ENCODE results near the gene RNF213. TPM values are rescaled to one million over a fixed set of nuclear protein-coding genes. Genes with fewer than 3 reads are reported as not detected.

The RNF213 gene
- polyA plus RNA-seq, 1 donor (not counting 4 experiments of a cell fraction or from before 2014, with no cell fraction given), result 24.4 TPM

DNA sequence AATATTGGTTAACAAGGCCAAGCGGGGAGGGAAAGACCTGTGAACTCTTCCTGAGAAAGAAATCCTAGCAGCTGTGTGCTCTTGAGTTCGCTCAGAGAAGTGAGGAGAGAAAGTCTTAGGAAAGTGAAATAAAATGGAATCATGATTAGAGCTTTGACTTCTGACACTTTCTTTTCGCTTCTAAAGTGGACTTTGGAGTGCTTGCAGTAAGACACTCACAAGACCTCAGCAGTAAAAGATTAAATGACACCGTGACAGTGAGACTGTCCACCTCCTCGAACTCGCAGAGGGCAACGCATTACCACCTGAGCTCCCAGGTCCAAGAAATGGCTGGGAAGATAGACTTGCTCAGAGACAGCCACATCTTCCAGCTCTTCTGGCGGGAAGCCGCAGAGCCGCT, 71.2 kb downstream of the RNF213 start:
- TF ChIP-seq EZH2 (IDR thresholded peaks at IDR 0.05; ENCODE audit: low read length), result no peak
- TF ChIP-seq, protein P1, sequence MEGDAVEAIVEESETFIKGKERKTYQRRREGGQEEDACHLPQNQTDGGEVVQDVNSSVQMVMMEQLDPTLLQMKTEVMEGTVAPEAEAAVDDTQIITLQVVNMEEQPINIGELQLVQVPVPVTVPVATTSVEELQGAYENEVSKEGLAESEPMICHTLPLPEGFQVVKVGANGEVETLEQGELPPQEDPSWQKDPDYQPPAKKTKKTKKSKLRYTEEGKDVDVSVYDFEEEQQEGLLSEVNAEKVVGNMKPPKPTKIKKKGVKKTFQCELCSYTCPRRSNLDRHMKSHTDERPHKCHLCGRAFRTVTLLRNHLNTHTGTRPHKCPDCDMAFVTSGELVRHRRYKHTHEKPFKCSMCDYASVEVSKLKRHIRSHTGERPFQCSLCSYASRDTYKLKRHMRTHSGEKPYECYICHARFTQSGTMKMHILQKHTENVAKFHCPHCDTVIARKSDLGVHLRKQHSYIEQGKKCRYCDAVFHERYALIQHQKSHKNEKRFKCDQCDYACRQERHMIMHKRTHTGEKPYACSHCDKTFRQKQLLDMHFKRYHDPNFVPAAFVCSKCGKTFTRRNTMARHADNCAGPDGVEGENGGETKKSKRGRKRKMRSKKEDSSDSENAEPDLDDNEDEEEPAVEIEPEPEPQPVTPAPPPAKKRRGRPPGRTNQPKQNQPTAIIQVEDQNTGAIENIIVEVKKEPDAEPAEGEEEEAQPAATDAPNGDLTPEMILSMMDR (optimal IDR thresholded peaks at IDR 0.05 in 1 of 3, IDR thresholded peaks at IDR 0.05 in 1 of 3, conservative IDR thresholded peaks at IDR 0.05 in 1 of 3; ENCODE audit: extremely low read depth in 1 of 3, insufficient read depth in 2 of 3, low read length in 3 of 3), result no peak
- Histone ChIP-seq H3K27me3 (ENCODE audit: control insufficient read depth, extremely low read depth, insufficient read depth, low read length) (no peaks in the 10 kb centered on the region), H2AFZ (ENCODE audit: control insufficient read depth, low read length) (no peak overlapping the region), H3K4me1 (ENCODE audit: control insufficient read depth, extremely low read depth, insufficient read depth, low read length) (no peaks in the 10 kb centered on the region), H3K9me3 (ENCODE audit: control insufficient read depth, low read depth, low read length) (no peaks in the 10 kb centered on the region), H3K4me3 (ENCODE audit: control insufficient read depth in 2 of 3, extremely low read depth in 1 of 3, insufficient read depth in 2 of 3, low read depth in 1 of 3, low read length in 3 of 3) (no peak overlapping the region), H3K27ac (ENCODE audit: control insufficient read depth, insufficient read depth, low read length) (no peak overlapping the region), H3K9ac (ENCODE audit: control insufficient read depth, extremely low read depth, insufficient read depth, low read length) (no peak overlapping the region), H4K20me1 (ENCODE audit: control insufficient read depth, extremely low read depth, insufficient read depth, low read length) (no peaks in the 10 kb centered on the region), H3K79me2 (ENCODE audit: control insufficient read depth, insufficient read depth, low read length) (no peaks in the 10 kb centered on the region), H3K4me2 (ENCODE audit: control insufficient read depth, extremely low read depth, insufficient read depth, low read depth, low read length) (no peak overlapping the region), H3K36me3 (ENCODE audit: control insufficient read depth in 2 of 2, extremely low read depth in 1 of 2, insufficient read depth in 2 of 2, low read length in 2 of 2) (peaks cover 24 to 35% of the 10 kb centered on the region in 2 experiments), H3K9me1 (ENCODE audit: control insufficient read depth, extremely low read depth, insufficient read depth, low read length) (no peaks in the 10 kb centered on the region)
- DNase-seq (ENCODE audit: low read depth, low spot score), result no peak
- dilution Hi-C loops (cut with MboI; ENCODE audit: extremely low pct_ligation_motif_present, low sequenced_read_pairs), result no loop called here
- no peak for FAIRE-seq

DNA sequence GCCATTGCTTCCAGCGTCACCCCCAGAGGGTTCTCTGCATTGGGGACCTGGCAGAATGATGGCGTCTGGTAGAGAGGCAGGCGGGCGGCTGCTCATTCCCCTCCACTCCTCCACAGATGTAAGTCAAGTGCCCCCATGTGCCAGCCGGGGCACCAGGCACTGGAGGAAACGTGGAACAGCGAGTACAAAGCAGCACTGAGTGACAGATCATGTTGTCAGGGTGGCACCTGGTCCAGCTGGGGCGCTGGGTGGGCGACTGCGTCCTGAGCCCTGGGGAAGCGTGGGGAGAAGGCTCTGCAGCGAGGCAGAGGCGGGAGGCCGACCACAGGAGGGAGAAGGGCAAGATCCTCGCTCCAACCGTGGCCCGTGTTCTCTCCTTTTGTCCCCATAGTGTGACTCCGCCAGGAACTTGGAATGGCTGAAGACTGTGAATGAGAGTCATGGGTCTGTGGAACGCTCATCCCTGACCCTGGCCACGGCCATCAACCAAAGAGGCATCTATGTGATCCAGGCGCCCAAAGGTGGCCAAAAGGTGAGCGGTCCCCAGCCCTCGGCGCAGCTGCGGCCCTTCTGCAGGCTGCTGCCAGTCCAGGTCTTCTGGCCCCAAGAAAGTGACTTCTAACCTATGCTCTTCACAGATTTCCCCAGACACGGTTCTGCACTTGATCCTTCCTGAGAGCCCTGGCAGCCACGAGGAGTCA, 76.7 kb downstream of the RNF213 start:
- no peaks in the 10 kb centered on the region for H4K20me1 ChIP-seq (ENCODE audit: control insufficient read depth, extremely low read depth, insufficient read depth, low read length)
- FAIRE-seq (no peak), DNase-seq (ENCODE audit: low read depth, low spot score) (no peak)
- TF ChIP-seq, protein P1 (optimal IDR thresholded peaks at IDR 0.05 in 1 of 3, IDR thresholded peaks at IDR 0.05 in 1 of 3, conservative IDR thresholded peaks at IDR 0.05 in 1 of 3; ENCODE audit: extremely low read depth in 1 of 3, insufficient read depth in 2 of 3, low read length in 3 of 3), result no peak
- TF ChIP-seq EZH2 (IDR thresholded peaks at IDR 0.05; ENCODE audit: low read length), result no peak
- no peak overlapping the region for H2AFZ ChIP-seq (ENCODE audit: control insufficient read depth, low read length)
- no peak overlapping the region for H3K4me2 ChIP-seq (ENCODE audit: control insufficient read depth, extremely low read depth, insufficient read depth, low read depth, low read length)
- H3K36me3 ChIP-seq (ENCODE audit: control insufficient read depth in 2 of 2, extremely low read depth in 1 of 2, insufficient read depth in 2 of 2, low read length in 2 of 2), result peaks cover 37 to 38% of the 10 kb centered on the region in 2 experiments
- H3K4me3 ChIP-seq (ENCODE audit: control insufficient read depth in 2 of 3, extremely low read depth in 1 of 3, insufficient read depth in 2 of 3, low read depth in 1 of 3, low read length in 3 of 3), result no peak overlapping the region
- H3K4me1 ChIP-seq (ENCODE audit: control insufficient read depth, extremely low read depth, insufficient read depth, low read length), result no peaks in the 10 kb centered on the region
- H3K9ac ChIP-seq (ENCODE audit: control insufficient read depth, extremely low read depth, insufficient read depth, low read length), result no peak overlapping the region
- dilution Hi-C loops (cut with MboI; ENCODE audit: extremely low pct_ligation_motif_present, low sequenced_read_pairs), result no loop called here
- no peaks in the 10 kb centered on the region for H3K9me1 ChIP-seq (ENCODE audit: control insufficient read depth, extremely low read depth, insufficient read depth, low read length)
- H3K27me3 ChIP-seq (ENCODE audit: control insufficient read depth, extremely low read depth, insufficient read depth, low read length), result no peaks in the 10 kb centered on the region
- H3K79me2 ChIP-seq (ENCODE audit: control insufficient read depth, insufficient read depth, low read length), result no peaks in the 10 kb centered on the region
- H3K27ac ChIP-seq (ENCODE audit: control insufficient read depth, insufficient read depth, low read length), result no peak overlapping the region
- H3K9me3 ChIP-seq (ENCODE audit: control insufficient read depth, low read depth, low read length), result no peaks in the 10 kb centered on the region

Measured in keratinocyte (primary cell).